ENCODE measurements around the gene ACER1. TPM values are rescaled to one million over a fixed set of nuclear protein-coding genes. Genes with fewer than 3 reads are reported as not detected.

Gene ACER1
- total and polyA plus RNA-seq, 10 of the 15 experiments (the other 5 are each of a cell fraction or from before 2014, with no cell fraction given), result not detected

GRCh38 chr19:6381030-6381750, 47.8 kb upstream of the ACER1 start (continued):
- no peak for TF ChIP-seq ZBTB4 (CRISPR knock-in tag; IDR thresholded peaks at IDR 0.05)
- no peak for TF ChIP-seq CREM (IDR thresholded peaks at IDR 0.05; ENCODE audit: low read depth)
- TF ChIP-seq ELK1 (IDR thresholded peaks at IDR 0.05; ENCODE audit: low read depth, low read length), result no peak
- TF ChIP-seq RELA (IDR thresholded peaks at IDR 0.05; ENCODE audit: borderline replicate concordance, partially characterized antibody), result no peak
- TF ChIP-seq NR2C2 (IDR thresholded peaks at IDR 0.05; ENCODE audit: borderline replicate concordance, control insufficient read depth, insufficient read length, low read depth), result no peak

GRCh38 chr19:6379744-6380143, 46.3 kb upstream of the ACER1 start:
- peaks cover 21 to 28% of the 10 kb centered on the region in 2 experiments for H3K36me3 ChIP-seq (ENCODE audit: control insufficient read depth in 2 of 2, insufficient read depth in 2 of 2, low read length in 1 of 2)
- no peaks in the 10 kb centered on the region for H3K4me1 ChIP-seq (ENCODE audit: control insufficient read depth, insufficient read depth, low read length)
- WGBS (ENCODE audit: insufficient coverage, insufficient replicate concordance, low lambda C conversion rate, missing lambda C conversion rate), result 95% methylated on average over 3 of the region's 3 CpGs
- H3K79me2 ChIP-seq (ENCODE audit: control insufficient read depth, insufficient read depth, low read length), result no peaks in the 10 kb centered on the region
- SMC1A ChIA-PET (ENCODE audit: uncharacterized antibody, unreplicated experiment), result interaction anchor here (0.9 kb wide), 1 partner anchor 19 kb away, joined by 3 read pairs; no protein-coding TSS in a partner anchor
- no peaks in the 10 kb centered on the region for H4K20me1 ChIP-seq (ENCODE audit: control insufficient read depth, insufficient read depth)
- H3K4me3 ChIP-seq, result no peak overlapping the region
- no peaks in the 10 kb centered on the region for H3K27me3 ChIP-seq (replicated peaks in 1 of 2; ENCODE audit: control insufficient read depth in 2 of 2, insufficient read depth in 2 of 2, low read length in 1 of 2)
- H3K4me2 ChIP-seq (ENCODE audit: control insufficient read depth, insufficient read depth), result no peak overlapping the region
- H3K9me3 ChIP-seq (replicated peaks; ENCODE audit: control insufficient read depth, insufficient read depth, low read length), result peaks cover 1% of the 10 kb centered on the region; the same call in 1 of the 3 replicates
- CTCF ChIA-PET, result no interaction called here
- POLR2A ChIA-PET, result no interaction called here
- DNase-seq (ENCODE audit: low read depth, low spot score), result no peak
- RAD21 ChIA-PET (ENCODE audit: unreplicated experiment), result no interaction called here
- intact Hi-C loops (cut with micrococcal nuclease; ENCODE audit: unreplicated experiment) (no loop called here), in situ Hi-C loops (cut with MboI) (no loop called here)
- no peak overlapping the region for H3K27ac ChIP-seq (ENCODE audit: control insufficient read depth, insufficient read depth)
- H3K9ac ChIP-seq (ENCODE audit: control insufficient read depth, insufficient read depth, low read length), result no peak overlapping the region
- no TSS peak for BruUV-seq (replicated peaks)
- no peak overlapping the region for H2AFZ ChIP-seq (ENCODE audit: control insufficient read depth, low read depth, low read length)
- no peak for ATAC-seq
- FAIRE-seq, result no peak
- TF ChIP-seq NBN (IDR thresholded peaks at IDR 0.05) (no peak), DPF2 (IDR thresholded peaks at IDR 0.05) (no peak), MEF2B (IDR thresholded peaks at IDR 0.05; ENCODE audit: partially characterized antibody, poor library complexity, severe bottlenecking) (no peak), BACH1 (IDR thresholded peaks at IDR 0.05; ENCODE audit: borderline replicate concordance) (no peak), ZZZ3 (IDR thresholded peaks at IDR 0.05; ENCODE audit: control insufficient read depth, insufficient read length, low read depth) (no peak), TCF7 (IDR thresholded peaks at IDR 0.05; ENCODE audit: borderline replicate concordance) (no peak), PBX3 (IDR thresholded peaks at IDR 0.05; ENCODE audit: insufficient replicate concordance, low read depth, low read length) (no peak), HDGF (IDR thresholded peaks at IDR 0.05) (no peak), SREBF1 (IDR thresholded peaks at IDR 0.05; ENCODE audit: low read length) (no peak), ZNF274 (IDR thresholded peaks at IDR 0.05; ENCODE audit: insufficient read depth, insufficient read length) (no peak), MEF2A (IDR thresholded peaks at IDR 0.05; ENCODE audit: insufficient read depth, low read depth, low read length) (no peak), NR2F1 (conservative IDR thresholded peaks at IDR 0.05) (no peak), POLR2AphosphoS5 (IDR thresholded peaks at IDR 0.05; ENCODE audit: low read length) (no peak), ATF3 (IDR thresholded peaks at IDR 0.05; ENCODE audit: borderline replicate concordance, extremely low read depth, low read depth, low read length) (no peak)
